ENCODE measurements around the gene TPGS1.

GRCh38 chr19:531009-531752 is 23.9 kb downstream of the TPGS1 start:
- TF ChIP-seq CTCF (IDR thresholded peaks at IDR 0.05) (no peak), POLR2A (IDR thresholded peaks at IDR 0.05) (no peak)

Measured in lower leg skin (tissue), 3 donors.